NCI-H446 treated with DMSO at 0.1 percent for 48 hours (cell line): Measurements from ENCODE around the gene CIDEA.
"Not testable (repeated sequence)": the region's sequence is repeated elsewhere in the genome, so short reads cannot be mapped to it uniquely, and the experiment has no call there.

Experiments used
- DNase-seq: peaks from one replicate; lab custom pipeline; 2025; lab: John Stamatoyannopoulos, UW

CIDEA gene

DNA sequence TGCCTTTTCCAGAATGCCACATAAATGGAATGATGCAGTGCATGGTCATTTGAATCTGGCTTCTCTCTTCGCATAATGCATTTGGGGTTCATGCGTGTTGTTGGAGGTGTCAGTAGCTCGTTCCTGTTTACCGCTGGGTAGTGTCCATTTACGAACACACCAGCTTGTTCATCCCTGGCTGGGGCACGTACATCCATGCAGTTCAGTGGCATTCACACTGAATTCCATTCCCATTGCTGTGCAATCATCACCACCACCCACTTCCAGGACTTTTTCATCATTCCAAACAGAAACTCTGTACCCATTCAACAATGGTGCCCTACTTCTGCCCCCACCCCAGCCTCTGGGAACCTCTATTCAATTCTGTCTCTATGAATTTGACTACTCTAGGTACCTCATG lies 14.7 kb upstream of the CIDEA start:
- no peak for DNase-seq

DNA sequence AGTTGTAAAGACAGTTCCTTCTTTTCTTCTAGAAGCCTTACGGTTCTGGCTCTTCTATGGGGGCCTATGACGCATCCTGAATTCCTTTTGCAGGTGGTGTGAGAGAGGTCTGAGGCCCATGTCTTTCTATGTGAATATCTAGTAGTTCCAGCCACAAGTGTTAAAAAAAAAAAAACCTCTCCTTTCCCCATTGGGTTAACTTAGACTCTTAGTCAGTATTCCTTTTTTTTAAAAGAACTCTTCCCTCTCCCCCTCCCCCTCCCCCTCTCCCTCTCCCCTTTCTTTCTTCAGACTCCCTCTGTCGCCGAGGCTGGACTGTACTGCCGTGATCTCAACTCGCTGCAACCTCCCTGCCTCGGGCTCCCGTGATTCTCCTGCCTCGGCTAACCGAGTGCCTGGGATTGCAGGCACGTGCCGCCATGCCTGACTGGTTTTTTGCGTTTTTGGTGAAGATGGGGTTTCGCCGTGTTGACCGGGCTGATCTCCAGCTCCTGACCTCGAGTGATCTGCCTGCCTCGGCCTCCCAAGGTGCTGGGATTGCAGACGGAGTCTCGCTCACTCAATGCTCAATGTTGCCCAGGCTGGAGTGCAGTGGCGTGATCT lies 11.4 kb upstream of the CIDEA start:
- DNase-seq: no peak

DNA sequence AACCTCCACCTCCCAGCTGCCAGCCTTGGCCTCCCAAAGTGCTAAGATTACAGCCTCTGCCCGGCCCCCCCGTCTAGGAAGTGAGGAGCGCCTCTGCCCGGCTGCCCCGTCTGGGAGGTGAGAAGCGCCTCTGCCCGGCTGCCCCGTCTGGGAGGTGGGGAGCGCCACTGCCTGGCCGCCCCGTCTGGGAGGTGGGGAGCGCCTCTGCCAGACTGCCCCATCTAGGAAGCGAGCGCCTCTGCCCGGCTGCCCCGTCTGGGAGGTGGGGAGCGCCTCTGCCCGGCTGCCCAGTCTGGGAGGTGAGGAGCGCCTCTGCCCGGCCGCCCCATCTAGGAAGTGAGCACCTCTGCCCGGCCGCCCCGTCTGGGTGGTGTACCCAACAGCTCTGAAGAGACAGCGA lies 10.9 kb upstream of the CIDEA start:
- DNase-seq: not testable (repeated sequence)

DNA sequence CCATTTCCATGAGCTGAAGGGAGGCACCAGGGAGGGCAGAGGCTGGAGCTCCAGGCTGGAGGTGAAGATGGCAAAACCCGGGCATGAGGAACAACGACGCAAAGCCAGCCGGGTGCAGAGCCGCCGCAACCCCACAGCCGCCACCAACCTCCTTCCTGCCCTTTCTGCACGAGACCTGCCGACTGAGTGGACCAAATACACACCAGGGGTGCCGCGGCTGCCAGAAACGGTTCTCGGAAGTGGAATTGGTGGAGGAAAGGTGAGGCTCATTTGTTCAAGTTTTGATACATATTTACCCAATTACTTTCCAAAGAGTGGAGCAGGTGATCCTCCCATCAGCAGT lies 8.4 kb upstream of the CIDEA start:
- DNase-seq: no peak

DNA sequence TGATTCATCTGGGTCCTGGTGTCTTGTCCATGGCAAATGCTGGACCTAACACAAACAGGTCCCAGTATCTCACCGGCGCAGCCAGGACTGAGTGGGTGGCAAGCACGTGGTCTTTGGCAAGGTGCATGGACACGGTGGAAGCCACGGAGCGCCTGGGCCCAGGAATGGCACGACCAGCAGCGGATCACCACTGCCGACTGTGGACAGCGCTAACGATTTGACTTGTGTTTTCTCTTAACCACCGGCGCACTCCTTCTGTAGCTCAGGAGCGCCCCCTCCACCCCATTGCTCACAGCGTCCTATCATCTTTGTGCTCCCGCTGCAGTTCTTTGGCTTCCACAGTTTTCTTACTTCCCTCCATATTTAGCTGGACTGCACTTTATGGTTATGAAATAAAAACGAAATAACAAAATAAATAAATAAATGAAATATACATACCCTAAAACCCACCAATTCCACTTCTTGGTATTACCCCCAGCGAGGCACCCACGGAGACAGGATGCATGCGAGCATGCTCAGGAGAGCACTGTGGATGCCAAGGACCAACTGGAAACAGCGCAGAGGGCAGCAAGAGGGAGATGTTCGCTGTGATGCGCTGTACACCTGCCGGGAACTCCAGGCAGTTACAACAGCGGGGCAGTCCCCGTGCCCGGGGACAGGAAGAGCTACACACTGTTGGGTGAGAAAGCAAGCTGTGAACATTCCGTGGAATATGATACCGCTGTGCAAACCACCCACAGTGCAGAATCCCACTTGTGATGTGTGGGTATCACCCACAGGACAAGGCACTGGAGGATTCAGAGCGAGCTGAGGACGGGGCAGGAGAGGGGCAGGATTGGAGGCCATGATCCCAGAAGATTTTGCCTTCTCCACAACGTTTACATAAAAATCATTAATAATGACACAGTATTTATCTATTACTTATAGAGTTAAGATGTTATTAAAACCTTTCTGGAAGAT lies 7.0 kb upstream of the CIDEA start:
- no peak for DNase-seq

DNA sequence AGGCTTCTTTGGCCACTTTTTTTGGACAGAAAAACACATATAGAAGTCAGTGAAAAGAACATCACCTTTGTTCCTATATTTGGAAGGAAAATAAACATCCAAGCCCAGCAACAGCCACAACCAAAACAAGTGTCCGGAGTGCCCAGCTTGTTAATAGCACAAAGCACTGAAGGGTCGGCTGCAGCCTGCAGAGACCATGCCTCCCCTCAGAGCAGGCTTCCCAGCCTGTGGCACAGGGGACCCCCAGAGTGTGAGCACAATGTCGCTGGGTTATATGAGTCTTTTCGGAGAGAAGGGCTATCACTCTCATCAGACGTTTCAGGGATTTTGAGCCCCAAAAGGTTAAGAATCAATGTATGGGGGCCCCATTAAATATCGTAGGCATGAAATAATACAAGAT lies 6.2 kb upstream of the CIDEA start:
- DNase-seq: no peak

DNA sequence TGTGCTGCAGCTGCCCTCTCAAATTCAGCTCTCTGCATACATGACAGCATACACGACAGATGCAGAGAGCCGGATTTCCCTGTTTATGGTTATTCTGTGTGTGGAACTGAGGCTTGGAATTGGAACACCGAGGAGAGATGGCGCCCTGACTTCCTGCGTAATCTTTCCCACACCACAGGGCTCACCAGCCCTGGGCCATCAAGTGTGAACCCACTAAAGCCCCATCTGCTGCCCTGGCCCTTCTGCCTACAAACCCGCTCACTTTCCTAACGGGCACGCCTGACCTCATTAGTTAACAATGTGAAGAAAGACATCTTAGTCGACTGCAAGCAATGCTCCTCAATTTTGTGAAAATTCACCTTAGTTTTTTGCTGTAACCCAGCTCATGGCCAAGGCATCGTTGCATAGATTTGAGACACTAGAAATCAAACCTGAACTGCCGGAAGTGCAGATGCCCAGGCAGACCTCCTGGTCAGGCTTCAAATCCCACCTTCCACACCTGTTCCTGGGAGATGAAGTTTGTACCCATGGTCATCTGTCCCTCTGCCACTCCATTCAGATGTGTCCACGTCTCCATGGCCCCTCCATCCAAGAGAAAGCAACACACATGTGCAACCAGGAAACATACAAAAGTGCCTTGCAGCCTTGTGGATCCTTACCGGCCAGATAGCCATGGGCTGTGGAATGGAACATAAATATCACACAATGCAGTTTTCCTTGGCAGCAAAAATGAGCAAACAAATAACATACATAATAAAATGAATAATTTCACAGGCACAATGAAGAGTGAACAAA lies 5.0 kb upstream of the CIDEA start:
- no peak for DNase-seq

DNA sequence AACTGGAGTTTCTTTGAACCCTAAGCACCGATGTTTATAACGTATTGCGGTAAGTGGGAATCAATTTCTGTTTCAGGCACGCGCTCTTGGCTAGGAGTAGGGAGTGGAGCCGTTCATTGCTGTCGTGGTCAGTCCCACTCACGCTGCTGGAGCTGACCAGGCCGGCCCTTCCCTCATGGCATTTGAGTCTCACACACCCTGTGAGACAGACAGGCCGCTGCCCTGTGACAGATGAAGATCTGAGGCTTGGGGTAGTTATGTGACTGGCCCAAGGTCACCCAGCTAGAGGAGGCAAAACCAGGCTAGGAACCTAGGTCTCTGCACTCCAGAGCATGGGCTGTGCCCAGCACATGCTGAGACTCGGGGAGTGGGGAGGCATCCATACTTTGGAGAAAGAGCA lies 2.9 kb upstream of the CIDEA start:
- no peak for DNase-seq

DNA sequence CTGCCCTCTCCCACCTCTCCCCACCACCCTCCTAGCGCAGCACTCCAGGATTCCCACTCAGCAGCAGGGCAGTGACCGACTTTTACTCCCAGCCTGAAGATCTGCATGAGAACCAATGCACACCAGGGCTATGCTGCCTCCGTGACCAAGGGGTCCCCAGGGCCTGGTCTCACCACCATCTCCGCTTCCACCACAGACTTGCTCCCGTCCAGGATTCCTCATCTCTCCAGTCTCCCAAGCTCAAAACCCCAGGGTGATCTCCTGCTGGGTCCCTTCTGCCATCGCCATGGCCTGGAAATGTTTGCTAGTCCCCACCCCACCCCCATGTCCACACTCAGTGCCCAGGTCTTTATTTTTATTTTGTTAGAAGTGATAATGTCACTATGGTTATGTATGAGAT lies 2.1 kb upstream of the CIDEA start:
- DNase-seq: no peak

DNA sequence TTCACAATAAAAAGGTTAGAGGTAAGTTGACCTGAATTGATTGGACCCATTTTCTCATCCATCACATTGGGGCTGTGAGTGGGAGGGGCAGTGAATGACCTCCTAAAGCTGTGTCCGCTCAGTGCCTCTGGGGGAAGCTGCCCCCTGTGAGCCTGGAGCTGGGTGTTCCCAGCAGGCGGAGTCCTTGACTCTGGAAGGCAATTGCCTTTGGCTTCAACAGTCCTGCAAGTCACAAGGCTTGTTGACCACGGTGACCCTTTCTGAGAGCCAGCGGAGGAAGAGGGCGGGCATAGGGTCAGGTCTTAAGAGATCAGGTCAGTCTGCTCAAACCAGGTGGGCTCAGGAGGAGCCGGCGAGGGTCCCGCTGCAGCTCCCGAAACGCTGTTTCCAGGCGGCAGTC lies 1.1 kb upstream of the CIDEA start:
- no peak for DNase-seq

DNA sequence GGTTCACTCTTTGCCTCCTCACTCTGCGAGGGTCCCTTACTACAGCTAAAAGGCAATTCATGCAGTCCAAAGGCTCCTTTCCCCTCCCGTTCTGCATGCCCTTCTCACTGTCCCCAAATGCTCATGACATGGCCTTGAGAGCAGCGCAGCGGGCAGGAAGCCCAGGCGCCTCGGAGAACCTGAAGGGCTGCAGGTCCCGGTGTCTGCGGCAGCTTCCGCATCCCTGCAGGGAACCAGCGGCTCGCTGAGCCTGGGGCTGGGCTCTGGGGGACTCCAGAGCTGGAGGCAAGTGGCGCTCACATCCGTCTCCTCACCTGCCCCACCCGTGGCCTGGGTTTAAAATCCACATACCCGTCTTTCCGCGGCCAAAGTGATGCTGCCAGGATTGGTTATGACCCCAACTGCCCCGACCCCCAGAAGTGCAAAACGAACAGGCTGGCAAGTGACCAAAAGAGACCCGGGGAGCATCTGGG lies 462 bp upstream of the CIDEA start:
- DNase-seq: no peak

DNA sequence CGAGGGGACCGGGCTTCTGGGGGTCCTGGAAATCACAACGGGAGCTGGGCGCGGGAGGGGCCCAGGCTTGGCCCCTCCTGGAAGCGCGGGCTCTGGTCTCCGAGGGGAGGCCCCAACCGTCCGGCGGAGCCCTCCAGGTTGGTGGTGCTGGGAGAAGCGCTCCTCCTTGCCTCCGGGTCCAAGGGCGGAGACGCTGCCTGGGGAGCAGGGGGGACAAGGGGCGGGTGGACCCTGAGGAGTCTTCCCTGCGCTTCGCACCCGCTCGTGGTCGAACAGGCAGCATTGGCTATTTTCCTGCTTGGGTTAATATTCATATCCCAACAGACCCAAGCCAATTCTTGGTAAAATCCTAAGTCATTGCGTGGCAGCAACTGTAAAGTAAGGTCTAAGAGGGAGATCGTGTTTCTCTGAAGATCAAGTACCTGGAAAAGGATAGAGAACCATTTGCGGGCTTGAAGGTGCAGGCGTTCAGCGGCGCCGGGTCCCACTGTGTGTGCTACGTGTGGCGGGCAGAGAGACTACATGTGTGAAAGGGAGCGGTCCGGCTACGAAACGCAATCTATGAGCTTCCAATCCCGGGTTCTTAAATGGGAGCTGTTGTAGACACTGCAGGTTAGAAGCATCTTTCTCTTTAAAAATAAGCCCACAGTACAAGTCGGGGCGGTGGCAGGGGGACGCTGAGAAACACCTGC lies 805 bp downstream of the CIDEA start:
- DNase-seq: no peak

DNA sequence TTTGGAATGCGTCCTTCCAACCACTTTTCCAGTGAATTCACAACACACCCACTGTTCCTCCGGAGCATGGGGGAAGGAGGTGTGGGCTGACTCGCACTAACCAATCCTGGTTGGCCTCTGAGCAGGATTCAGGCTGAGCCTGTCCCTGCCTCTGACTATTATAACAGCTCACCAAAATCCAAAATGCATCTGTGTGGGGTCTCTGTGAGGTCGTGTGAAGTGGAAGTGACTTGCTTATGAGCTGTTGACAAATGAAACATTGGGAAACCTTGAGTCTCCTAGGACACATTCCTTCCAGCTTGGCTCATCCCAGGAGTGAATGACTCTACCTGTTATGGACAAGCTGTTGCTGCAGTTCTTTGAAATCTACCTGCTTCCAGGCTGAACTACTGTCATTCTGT lies 1.5 kb downstream of the CIDEA start:
- DNase-seq: no peak

DNA sequence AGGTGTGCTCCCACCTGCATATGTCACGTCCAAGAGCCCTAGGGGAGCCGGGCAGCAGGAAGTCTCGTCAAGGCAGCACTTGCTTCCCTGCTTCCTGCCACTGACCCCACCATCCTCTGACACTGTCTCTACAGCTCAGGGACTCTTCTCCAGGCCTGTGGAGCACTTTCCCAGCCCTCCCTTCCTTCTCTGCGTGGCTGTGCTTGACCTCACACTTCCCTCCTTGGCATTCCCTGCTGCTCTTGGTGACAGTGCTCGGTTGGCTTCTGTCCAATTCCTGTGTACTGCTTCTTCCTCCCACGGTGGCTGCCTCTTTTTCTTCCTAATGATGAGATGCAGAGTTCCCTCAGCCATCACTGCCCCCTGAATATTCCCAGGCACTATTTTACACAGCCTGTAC lies 2.8 kb downstream of the CIDEA start:
- DNase-seq: no peak

DNA sequence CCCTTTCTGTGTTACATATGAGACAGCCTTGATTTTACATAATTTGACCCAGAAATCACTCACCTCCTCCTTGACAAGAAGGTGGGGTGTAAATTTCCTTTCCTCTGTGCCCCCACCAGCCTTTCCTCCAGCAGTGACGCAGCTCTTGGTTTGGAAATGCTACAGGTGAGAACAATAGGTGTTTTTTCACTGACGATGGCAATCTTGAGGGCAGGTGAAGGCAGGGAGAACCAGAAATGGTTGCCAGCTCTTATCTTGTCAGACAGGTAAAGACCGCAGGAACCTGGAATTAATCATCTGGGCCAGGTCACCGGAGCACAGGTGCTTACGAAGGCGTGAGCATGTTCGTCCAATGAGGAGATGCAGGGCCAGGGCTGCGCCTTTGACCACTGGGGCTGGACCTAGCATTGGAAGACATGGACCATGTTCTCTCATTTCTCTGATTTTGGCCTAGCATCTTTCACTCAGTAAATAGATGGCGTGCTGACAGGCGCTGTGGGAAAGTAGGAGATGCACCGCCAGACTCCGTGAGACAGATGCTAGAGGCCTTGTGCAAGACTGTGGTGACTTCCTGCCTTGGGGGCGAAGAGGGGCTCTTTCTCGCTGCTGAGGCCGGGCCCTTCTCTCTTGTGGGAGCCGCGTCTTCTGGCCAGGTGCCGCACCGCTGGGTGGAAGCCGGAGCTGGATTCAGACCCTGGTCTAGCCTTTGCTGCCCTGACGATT lies 4.0 kb downstream of the CIDEA start:
- no peak for DNase-seq

DNA sequence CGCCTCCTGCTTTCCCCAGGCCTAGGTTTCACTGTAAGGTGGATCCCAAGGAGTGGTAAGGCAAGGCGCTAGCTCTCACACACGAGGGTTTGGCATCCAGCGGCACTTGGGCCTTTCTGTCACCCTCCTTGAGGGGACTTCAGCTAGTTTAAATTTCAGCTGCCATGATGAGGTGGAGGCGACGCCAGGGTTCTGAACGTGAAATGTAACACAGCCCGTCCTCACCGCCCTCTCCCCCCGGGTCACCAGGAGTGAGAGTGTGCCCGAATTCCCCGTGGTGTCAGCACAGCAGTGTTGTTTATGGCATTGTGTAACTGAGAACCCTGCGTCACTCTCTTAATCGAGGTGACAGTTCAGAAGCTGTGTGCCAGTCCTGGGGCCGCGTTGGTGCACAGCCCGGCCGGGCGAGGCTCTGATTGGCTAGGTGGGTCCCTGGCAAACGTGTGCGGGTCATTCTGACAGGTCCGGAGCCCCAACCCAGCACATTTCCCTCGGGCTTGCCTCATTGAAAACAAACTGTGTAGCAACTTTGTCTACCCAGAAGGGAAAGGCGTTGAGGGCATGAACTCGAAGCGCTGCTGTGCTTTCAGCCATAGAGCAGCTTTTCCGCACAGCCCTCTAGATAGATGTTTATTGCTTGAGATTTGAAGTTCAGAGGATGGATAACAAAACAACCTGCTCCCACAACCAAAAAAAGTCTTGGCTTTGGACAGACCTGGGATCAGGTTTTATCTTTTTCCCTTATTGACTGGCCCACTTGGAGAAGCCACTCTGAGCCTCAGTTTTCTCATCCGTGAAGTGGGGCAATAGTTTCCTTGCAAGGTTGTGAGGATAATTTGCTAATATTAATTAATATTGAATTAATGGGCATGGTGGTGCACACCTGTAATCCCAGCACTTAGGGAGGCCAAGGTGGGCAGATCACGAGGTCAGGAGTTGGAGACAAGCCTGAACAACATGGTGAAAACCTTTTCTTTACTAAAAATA lies 4.9 kb downstream of the CIDEA start:
- no peak for DNase-seq

DNA sequence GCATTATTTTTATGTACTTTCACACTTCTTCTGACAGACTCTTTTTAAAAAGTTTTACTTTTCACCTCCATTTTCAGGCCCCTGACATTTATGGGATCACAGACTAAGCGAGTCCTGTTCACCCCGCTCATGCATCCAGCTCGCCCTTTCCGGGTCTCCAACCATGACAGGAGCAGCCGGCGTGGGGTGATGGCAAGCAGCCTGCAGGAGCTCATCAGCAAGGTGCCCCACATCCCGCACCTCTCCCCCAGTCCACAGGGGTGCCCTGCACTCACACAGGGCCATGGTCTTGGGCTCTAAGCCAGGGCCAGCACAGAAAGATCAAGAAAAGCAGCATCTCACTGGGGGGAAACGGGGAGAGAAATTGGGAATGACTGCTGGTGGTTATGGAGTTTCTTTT lies 8.6 kb downstream of the CIDEA start:
- no peak for DNase-seq

DNA sequence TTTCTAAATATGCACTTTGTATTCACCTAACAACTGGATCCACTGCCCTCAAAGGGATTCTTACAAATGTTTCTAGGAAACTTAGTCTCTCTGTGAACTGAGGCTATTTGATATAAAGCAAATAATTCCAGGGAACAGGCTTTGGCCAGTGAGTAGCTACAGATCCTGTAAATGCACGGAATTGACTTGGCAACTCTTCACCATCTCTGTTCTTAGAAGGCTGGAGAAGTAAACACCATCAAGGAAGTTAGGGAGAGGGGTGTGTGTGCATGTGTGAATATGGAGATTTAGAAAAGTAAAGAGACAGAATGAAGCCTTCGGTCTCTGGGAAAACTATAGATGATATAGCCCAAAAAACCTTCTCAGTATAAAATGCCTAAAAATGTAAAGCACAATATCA lies 10.7 kb downstream of the CIDEA start:
- DNase-seq: no peak

DNA sequence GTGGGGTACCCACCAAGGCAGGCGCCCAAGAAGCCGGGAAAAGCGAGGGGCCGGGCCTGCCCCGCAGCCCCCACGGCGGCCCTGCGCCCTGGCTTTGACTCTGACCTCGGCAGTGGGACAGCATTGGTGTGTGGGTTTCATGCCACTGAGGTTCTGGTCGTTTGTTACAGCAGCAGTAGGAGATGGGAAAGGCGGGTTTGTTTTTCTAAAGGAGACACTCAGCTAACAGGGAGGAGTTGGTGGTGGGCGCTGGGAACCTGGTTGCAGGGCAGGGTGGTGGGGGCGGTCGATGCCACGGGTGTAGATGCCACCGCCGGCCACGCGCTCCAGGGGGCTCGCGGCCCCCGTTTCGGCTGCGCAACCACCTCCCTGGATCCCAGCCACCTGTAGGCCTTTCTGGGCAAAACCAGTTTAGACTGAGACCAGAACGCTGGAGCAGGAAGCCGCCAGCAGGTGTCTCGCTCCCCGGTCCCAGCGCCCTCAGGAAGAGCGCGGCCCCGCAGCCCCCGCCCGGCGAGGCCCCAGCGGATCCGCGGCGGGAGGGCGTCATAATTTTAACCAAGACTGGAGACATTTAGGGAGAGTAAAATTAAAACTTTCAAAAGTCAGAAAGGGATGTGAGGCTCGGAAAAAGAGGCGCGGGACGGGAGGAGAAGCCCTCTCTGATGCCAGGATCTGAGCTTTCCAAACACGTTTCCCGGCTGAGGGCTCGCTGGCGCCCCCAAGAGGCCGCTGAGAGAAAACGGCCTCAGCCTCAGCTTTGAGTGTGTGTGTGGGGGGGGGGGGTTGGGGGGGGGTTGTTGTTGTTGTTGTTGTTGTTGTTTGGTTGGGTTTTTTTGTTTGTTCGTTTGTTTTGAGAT lies 17.4 kb downstream of the CIDEA start:
- peak; percentile 40 for DNase-seq
